B cell (primary cell): ENCODE data around the gene ZSCAN25. TPM values are rescaled to one million over a fixed set of nuclear protein-coding genes. Genes with fewer than 3 reads are reported as not detected.

ENCODE experiments used
- ATAC-seq: fragments of 200-7000 bp; cut with Tn5 transposase; one replicate; pipeline ENCODE4 v1.10.0; 2021; ENCODE audit warnings: low read depth, mild to moderate bottlenecking, moderate number of reproducible peaks, moderate library complexity
- CTCF ChIA-PET: fragments of 350-600 bp; sonication (Branson Sonifier 250); formaldehyde crosslinking; loops from one replicate; lab custom pipeline; 2021; ENCODE audit warnings: antibody characterized with exemption, inconsistent platforms; lab: Charles Lee
- POLR2A ChIA-PET: fragments of 350-600 bp; sonication (Branson Sonifier 250); formaldehyde crosslinking; loops from one replicate; lab custom pipeline; 2021; ENCODE audit warnings: antibody characterized with exemption; lab: Charles Lee
- DNase-seq: peaks from one replicate; pipeline ENCODE4 v3.0.0; 2013
- H2AFZ ChIP-seq: 2 replicates; pipeline ENCODE4 v1.6.1; 2012; ENCODE audit warnings: mild to moderate bottlenecking, low read depth, low read length; ENCODE audit not compliant: insufficient read depth, poor library complexity, severe bottlenecking
- H3K27ac ChIP-seq, 2 donors: 1 replicate in 1 of 2; 2 replicates in 1 of 2; pipeline ENCODE4 v1.5.1; 2012 to 2013; ENCODE audit warnings: low read length in 2 of 2, mild to moderate bottlenecking in 2 of 2, moderate library complexity in 1 of 2
- H3K27me3 ChIP-seq, 4 experiments: fragments of 200-600 bp in 1 of 4; sonication (generic) in 1 of 4; replicated peaks in 1 of 4; 1 replicate in 2 of 4; 2 replicates in 2 of 4; pipeline versions ENCODE4 v1.6.1 to v1.7.0; 2013 to 2016; ENCODE audit warnings: low read length in 3 of 4, mild to moderate bottlenecking in 2 of 4, mixed read lengths in 1 of 4, moderate library complexity in 1 of 4; ENCODE audit not compliant: insufficient read depth in 4 of 4, control insufficient read depth in 3 of 4; ENCODE audit errors: control extremely low read depth in 1 of 4
- H3K36me3 ChIP-seq, 2 experiments: replicated peaks in 1 of 2; 1 replicate in 1 of 2; 2 replicates in 1 of 2; pipeline versions ENCODE4 v1.6.1 to v1.7.1; 2013; ENCODE audit warnings: low read length in 1 of 2; ENCODE audit not compliant: insufficient read depth in 2 of 2, control insufficient read depth in 1 of 2; ENCODE audit errors: control extremely low read depth in 1 of 2, extremely low read depth in 1 of 2
- H3K4me1 ChIP-seq, 2 donors: fragments of 200-600 bp in 1 of 2; sonication (generic) in 1 of 2; 1 replicate in 1 of 2; 2 replicates in 1 of 2; pipeline versions ENCODE4 v1.5.1 to v1.6.1; 2013 to 2017; ENCODE audit warnings: low read length in 2 of 2; ENCODE audit not compliant: control insufficient read depth in 2 of 2, insufficient read depth in 2 of 2
- H3K4me2 ChIP-seq: replicated peaks from 2 replicates; pipeline ENCODE3; 2012; ENCODE audit warnings: mild to moderate bottlenecking, low read depth, low read length; ENCODE audit not compliant: poor library complexity, severe bottlenecking
- H3K4me3 ChIP-seq, 5 experiments: fragments of 200-600 bp in 1 of 5; sonication (generic) in 1 of 5; 1 replicate in 3 of 5; 2 replicates in 2 of 5; pipeline versions ENCODE4 v1.5.1 to v1.7.0; 2011 to 2016; ENCODE audit warnings: low read length in 4 of 5, mild to moderate bottlenecking in 4 of 5, low read depth in 2 of 5, control low read depth in 1 of 5, moderate library complexity in 1 of 5; ENCODE audit not compliant: insufficient read depth in 1 of 5; ENCODE audit errors: control extremely low read depth in 1 of 5, extremely low read depth in 1 of 5
- H3K79me2 ChIP-seq: fragments of 200-600 bp; sonication (generic); one replicate; pipeline ENCODE4 v1.6.0; 2016; ENCODE audit warnings: low read length; ENCODE audit not compliant: control insufficient read depth, insufficient read depth
- H3K9ac ChIP-seq: fragments of 200-600 bp; sonication (generic); 2 replicates; pipeline ENCODE4 v1.6.1; 2017; ENCODE audit warnings: mild to moderate bottlenecking, low read length, moderate library complexity
- H3K9me3 ChIP-seq, 3 donors: one replicate each; pipeline versions ENCODE4 v1.6.1 to v1.7.1; 2013; ENCODE audit warnings: low read length in 2 of 3; ENCODE audit not compliant: control insufficient read depth in 2 of 3, insufficient read depth in 1 of 3; ENCODE audit errors: control extremely low read depth in 1 of 3
- H4K20me1 ChIP-seq: 2 replicates; pipeline ENCODE4 v1.6.0; 2012; ENCODE audit warnings: mild to moderate bottlenecking, low read length; ENCODE audit not compliant: insufficient read depth, control insufficient read depth, poor library complexity, severe bottlenecking
- H3K27ac Mint-ChIP-seq: one replicate; pipeline ENCODE4 v1.8.0; 2021; ENCODE audit warnings: mixed read lengths
- H3K27me3 Mint-ChIP-seq: one replicate; pipeline ENCODE4 v1.8.0; 2021; ENCODE audit warnings: mixed read lengths
- H3K4me1 Mint-ChIP-seq: one replicate; pipeline ENCODE4 v1.8.0; 2021; ENCODE audit warnings: mixed read lengths
- H3K4me3 Mint-ChIP-seq: one replicate; pipeline ENCODE4 v1.8.0; 2021; ENCODE audit warnings: mixed read lengths
- H3K9me3 Mint-ChIP-seq: one replicate; pipeline ENCODE4 v1.8.0; 2022; ENCODE audit warnings: mixed read lengths; ENCODE audit not compliant: insufficient read depth
- CTCF ChIP-seq: fragments of 200-600 bp; IDR thresholded peaks from one replicate; pipeline ENCODE4 v1.8.0; 2022; ENCODE audit warnings: antibody characterized with exemption, mild to moderate bottlenecking
- EZH2 ChIP-seq: IDR thresholded peaks from 2 replicates; pipeline ENCODE4 v1.6.1; 2012; ENCODE audit warnings: borderline replicate concordance, low read depth, mild to moderate bottlenecking, moderate library complexity, low read length; ENCODE audit not compliant: insufficient read depth, poor library complexity, severe bottlenecking
- WGBS: methylation state at CpG from one replicate; pipeline ENCODE4 v1.1.5; 2013; ENCODE audit warnings: missing lambda C conversion rate; ENCODE audit not compliant: insufficient coverage; 5-methylcytosine and 5-hydroxymethylcytosine counted together
- intact Hi-C: fragments of 100-400 bp; cut with micrococcal nuclease; formaldehyde crosslinking; loops from one replicate; pipeline ENCODE4 v1.10.0; 2022
- polyA plus RNA-seq: library from polyadenylated mRNA; depleted of rRNA; stranded (reverse); fragments of >200 nt; gene quantifications from 2 replicates; pipeline ENCODE4 v1.2.3, GENCODE V29; 2012
- total RNA-seq, 2 donors: library from RNA; stranded (reverse); fragments of 120-200 nt in 1 of 2; gene quantifications; 1 replicate in 1 of 2; 2 replicates in 1 of 2; pipeline versions ENCODE4 v1.2.3 to v1.2.4, GENCODE V29; 2013 to 2022

Gene ZSCAN25
- total and polyA plus RNA-seq, 2 donors (not counting 1 experiment from before 2014, with no cell fraction given), result 11.8 to 39.5 TPM

DNA sequence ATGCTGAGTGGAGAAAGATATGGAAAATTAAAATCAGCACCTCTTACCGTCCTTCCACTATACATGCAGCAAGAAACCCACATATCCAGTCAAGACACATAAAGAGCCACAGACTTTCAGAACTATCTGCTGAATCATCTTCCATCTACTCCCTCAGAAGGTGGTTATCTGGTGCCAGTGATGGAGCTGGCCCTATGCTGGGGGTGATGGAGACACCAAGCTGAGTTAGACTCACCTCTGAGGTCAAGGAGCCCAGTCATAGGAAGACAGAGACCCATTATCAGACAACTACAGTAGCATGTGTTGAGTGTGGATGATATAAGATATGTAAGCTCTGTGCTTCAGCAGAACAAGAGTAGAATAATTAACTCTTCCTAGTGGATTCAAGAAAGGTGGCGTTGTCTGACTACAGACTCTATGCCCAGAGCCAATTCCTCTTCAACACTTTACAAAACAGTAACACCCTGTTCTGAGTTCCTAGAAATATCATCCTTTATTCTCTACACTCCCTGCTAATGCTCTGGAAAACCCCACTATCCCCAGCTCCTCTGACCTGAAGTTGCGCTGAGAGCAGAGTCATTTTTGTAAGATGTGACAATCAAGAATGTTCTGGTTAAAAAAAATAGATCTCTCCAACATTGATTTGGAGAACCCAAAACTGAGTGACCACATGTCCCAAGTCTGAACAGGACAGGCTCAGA is 48.7 kb downstream of the ZSCAN25 start:
- ChIA-PET POLR2A (no interaction called here), CTCF (no interaction called here)
- Histone ChIP-seq H4K20me1 (no peaks in the 10 kb centered on the region), H3K9me3 (no peaks in the 10 kb centered on the region), H3K9ac (no peak overlapping the region), H3K27ac (no peak overlapping the region), H3K79me2 (no peaks in the 10 kb centered on the region), H3K27me3 (no peaks in the 10 kb centered on the region), H3K4me2 (no peak overlapping the region), H2AFZ (no peak overlapping the region), H3K4me3 (no peak overlapping the region), H3K36me3 (peaks cover 3 to 4% of the 10 kb centered on the region in 2 experiments), H3K4me1 (no peaks in the 10 kb centered on the region)
- H3K27me3 Mint-ChIP-seq, result no peaks in the 10 kb centered on the region
- no peak overlapping the region for H3K4me3 Mint-ChIP-seq
- WGBS, result no CpG with 5 or more reads among the region's 3 CpGs
- H3K27ac Mint-ChIP-seq, result no peak overlapping the region
- ATAC-seq, result no peak
- DNase-seq, result no peak
- H3K4me1 Mint-ChIP-seq, result no peaks in the 10 kb centered on the region
- no peak for TF ChIP-seq EZH2
- no peak for TF ChIP-seq CTCF
- no peaks in the 10 kb centered on the region for H3K9me3 Mint-ChIP-seq
- intact Hi-C loops, result no loop called here

DNA sequence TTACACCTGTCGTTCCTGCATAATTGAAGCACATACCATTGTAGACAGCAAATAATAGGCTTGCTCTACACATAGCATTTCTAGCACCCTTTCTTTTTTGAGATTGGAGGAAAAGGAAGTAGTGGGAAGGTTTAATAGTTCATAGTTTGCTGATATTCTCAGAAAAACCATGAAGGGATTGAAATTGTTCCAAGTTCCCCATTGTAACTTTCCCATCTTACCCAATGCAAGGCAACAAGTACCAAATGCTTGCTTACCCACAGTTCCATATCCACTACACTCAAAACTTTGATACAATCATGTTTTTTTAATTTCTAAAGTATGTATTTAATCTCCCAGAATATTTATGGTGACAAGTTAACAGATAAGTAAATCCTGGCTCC is 49.3 kb downstream of the ZSCAN25 start:
- Histone ChIP-seq H3K9ac (no peak overlapping the region), H2AFZ (no peak overlapping the region), H3K27ac (no peak overlapping the region), H3K4me3 (no peak overlapping the region), H3K9me3 (no peaks in the 10 kb centered on the region), H3K79me2 (no peaks in the 10 kb centered on the region), H4K20me1 (no peaks in the 10 kb centered on the region), H3K4me2 (no peak overlapping the region), H3K4me1 (no peaks in the 10 kb centered on the region), H3K27me3 (no peaks in the 10 kb centered on the region), H3K36me3 (peaks cover 3% of the 10 kb centered on the region in 2 experiments)
- DNase-seq (no peak), ATAC-seq (no peak)
- WGBS, result no CpG with 5 or more reads among the region's 1 CpG
- no peak for TF ChIP-seq EZH2
- no peak for TF ChIP-seq CTCF
- Mint-ChIP-seq H3K27me3 (no peaks in the 10 kb centered on the region), H3K4me1 (no peaks in the 10 kb centered on the region), H3K27ac (no peak overlapping the region), H3K9me3 (no peaks in the 10 kb centered on the region), H3K4me3 (no peak overlapping the region)
- ChIA-PET POLR2A (no interaction called here), CTCF (no interaction called here)
- intact Hi-C loops, result no loop called here
